K562 (cell line): Measurements from ENCODE around the gene RNF31. TPM values are rescaled to one million over a fixed set of nuclear protein-coding genes. Genes with fewer than 3 reads are reported as not detected.

Source experiments
- ATAC-seq: fragments of 200-7000 bp; cut with Tn5 transposase; 3 replicates; pipeline ENCODE4 v1.9.1; 2020; ENCODE audit warnings: moderate library complexity
- BruUV-seq: library from RNA; stranded (reverse); fragments of 400-500 nt; replicated peaks from 2 replicates; lab custom pipeline; 2021; lab: Mats Ljungman, UMichigan
- CTCF ChIA-PET: fragments of 300-600 bp; formaldehyde crosslinking; extraction: SDS; loops from one replicate; lab custom pipeline; 2021; ENCODE audit warnings: low intra/inter-chr PET ratio; lab: Yijun Ruan, JAX
- POLR2A ChIA-PET: fragments of 300-600, 350-650 bp; sonication (Branson Sonifier 250); formaldehyde crosslinking; extraction: SDS; loops from one replicate; lab custom pipeline; 2021; ENCODE audit warnings: antibody characterized with exemption, inconsistent platforms; lab: Yijun Ruan, JAX
- DNase-seq, 4 experiments: peaks; one replicate each; pipeline versions ENCODE4 v3.0.0 to v3.0.0-alpha.2; 2011 to 2018; ENCODE audit warnings: low spot score in 3 of 4, mixed read lengths in 3 of 4; ENCODE audit errors: extremely low read depth in 1 of 4
- FAIRE-seq: peaks from 2 replicates; lab custom pipeline; 2011; peaks lifted over from hg19 to GRCh38; lab: Jason Lieb, UNC
- H2AFZ ChIP-seq: 2 replicates; pipeline ENCODE4 v1.6.0; 2011; ENCODE audit warnings: low read depth, low read length, control low read depth, inconsistent platforms
- H3K27ac ChIP-seq: fragments of 200-600 bp; 3 replicates; pipeline ENCODE4 v1.8.0; 2011; ENCODE audit warnings: low read depth, mild to moderate bottlenecking, control low read depth, inconsistent platforms, low read length, moderate library complexity, mixed read lengths; ENCODE audit errors: extremely low read depth
- H3K27me3 ChIP-seq, 2 experiments: fragments of 300-600 bp in 1 of 2; 2 replicates in 1 of 2; 3 replicates in 1 of 2; pipeline versions ENCODE4 v1.6.0 to v1.8.0; 2011; ENCODE audit warnings: inconsistent platforms in 2 of 2, low read length in 2 of 2, mild to moderate bottlenecking in 1 of 2, mixed read lengths in 1 of 2, moderate library complexity in 1 of 2; ENCODE audit not compliant: control insufficient read depth in 2 of 2, insufficient read depth in 2 of 2
- H3K36me3 ChIP-seq: fragments of 300-600 bp; 3 replicates; pipeline ENCODE4 v1.8.0; 2011; ENCODE audit warnings: mild to moderate bottlenecking, low read length, inconsistent platforms; ENCODE audit not compliant: control insufficient read depth, insufficient read depth
- H3K4me1 ChIP-seq, 2 experiments: fragments of 200-600 bp in 1 of 2; replicated peaks in 1 of 2; 2 replicates in 1 of 2; 3 replicates in 1 of 2; pipeline versions ENCODE4 v1.5.1 to v1.8.0; 2011; ENCODE audit warnings: inconsistent platforms in 2 of 2, low read length in 2 of 2, mild to moderate bottlenecking in 1 of 2, mixed read lengths in 1 of 2, moderate library complexity in 1 of 2; ENCODE audit not compliant: control insufficient read depth in 2 of 2, insufficient read depth in 2 of 2
- H3K4me2 ChIP-seq: 2 replicates; pipeline ENCODE4 v1.6.1; 2011; ENCODE audit warnings: low read length, control low read depth, inconsistent platforms, mixed read lengths; ENCODE audit not compliant: insufficient read depth
- H3K4me3 ChIP-seq: fragments of 200-600 bp; sonication (generic), shearing (Covaris generic); 2 replicates; pipeline ENCODE4 v1.5.1; 2016; ENCODE audit warnings: control low read depth, inconsistent platforms
- H3K79me2 ChIP-seq: fragments of 200-600 bp; 3 replicates; pipeline ENCODE4 v1.8.0; 2011; ENCODE audit warnings: low read length, inconsistent platforms; ENCODE audit not compliant: control insufficient read depth, insufficient read depth
- H3K9ac ChIP-seq, 2 experiments: 2 replicates each; pipeline versions ENCODE4 v1.6.0 to v1.6.1; 2011; ENCODE audit warnings: low read depth in 2 of 2, low read length in 2 of 2, control low read depth in 1 of 2, inconsistent platforms in 1 of 2, mild to moderate bottlenecking in 1 of 2, mixed read lengths in 1 of 2; ENCODE audit not compliant: insufficient read depth in 1 of 2
- H3K9me1 ChIP-seq: one replicate; pipeline ENCODE4 v1.6.0; 2011; ENCODE audit warnings: inconsistent platforms, mild to moderate bottlenecking, low read length, moderate library complexity; ENCODE audit not compliant: control insufficient read depth, insufficient read depth
- H3K9me3 ChIP-seq: replicated peaks from 2 replicates; pipeline ENCODE4 v1.5.1; 2011; ENCODE audit warnings: low read depth, low read length, inconsistent platforms; ENCODE audit not compliant: control insufficient read depth, insufficient read depth
- H4K20me1 ChIP-seq: replicated peaks from 2 replicates; pipeline ENCODE4 v1.6.1; 2011; ENCODE audit warnings: low read length, inconsistent platforms, mixed read lengths; ENCODE audit not compliant: control insufficient read depth, insufficient read depth
- AFF4 ChIP-seq: sonication (generic); formaldehyde crosslinking; IDR thresholded peaks from 2 replicates; pipeline ENCODE4 v1.8.0; 2023; ENCODE audit warnings: mild to moderate bottlenecking, missing genetic modification reagents
- BACH1 ChIP-seq: fragments of 200-800 bp; sonication (Bioruptor generic); IDR thresholded peaks from 2 replicates; pipeline ENCODE4 v1.6.1; 2016; ENCODE audit warnings: missing genetic modification characterization, missing compliant biosample characterization
- POLR2G ChIP-seq: fragments of 200-400 bp; formaldehyde crosslinking; IDR thresholded peaks from 2 replicates; pipeline ENCODE4 v1.6.1; 2017; ENCODE audit warnings: low read depth, mild to moderate bottlenecking, antibody characterized with exemption, low read length, moderate library complexity
- RBBP5 ChIP-seq: fragments of 200-600 bp; sonication (generic); IDR thresholded peaks from 2 replicates; pipeline ENCODE4 v1.6.1; 2012; ENCODE audit warnings: borderline replicate concordance, mild to moderate bottlenecking, low read length, control low read depth, inconsistent platforms; ENCODE audit not compliant: insufficient read depth, poor library complexity, severe bottlenecking
- RBFOX2 ChIP-seq: fragments of 200-400 bp; formaldehyde crosslinking; IDR thresholded peaks from 2 replicates; pipeline ENCODE4 v1.6.1; 2017; ENCODE audit warnings: low read depth, mild to moderate bottlenecking, low read length, moderate library complexity
- SIN3B ChIP-seq: fragments of 450-650 bp; IDR thresholded peaks from 2 replicates; pipeline ENCODE4 v1.6.1; 2017; ENCODE audit warnings: low read depth, mild to moderate bottlenecking, moderate library complexity
- ZFP1 ChIP-seq: fragments of 450-650 bp; formaldehyde crosslinking; IDR thresholded peaks from 2 replicates; pipeline ENCODE4 v1.4.0; 2020; ENCODE audit warnings: mild to moderate bottlenecking, mixed read lengths
- WGBS: fragments of 100-300 bp; shearing (Covaris generic); methylation state at CpG from one replicate; pipeline ENCODE4 v1.1.6; 2016; ENCODE audit warnings: low coverage, mixed read lengths; ENCODE audit not compliant: insufficient coverage; ENCODE audit errors: missing lambda C conversion rate; 5-methylcytosine and 5-hydroxymethylcytosine counted together
- in situ Hi-C: fragments of 300-500 bp; cut with MboI; formaldehyde crosslinking; loops from 4 replicates; pipeline ENCODE4 v1.15.0; 2018; ENCODE audit warnings: inconsistent platforms, mixed read lengths
- intact Hi-C: fragments of 100-400 bp; cut with micrococcal nuclease; formaldehyde crosslinking; loops from 2 replicates; pipeline ENCODE4 v1.14.2; 2022
- polyA plus RNA-seq, 8 experiments: library from polyadenylated mRNA; depleted of rRNA in 4 of 8; stranded (reverse) in 5 of 8; unstranded in 3 of 8; fragments of >200 nt; fragmentation: Nextera tagmentation in 2 of 8; fragmentation: Illumina TruSeq in 1 of 8; extraction: Ambion mirVana in 2 of 8; extraction: Trizol in 1 of 8; gene quantifications; 2 replicates each; pipeline versions ENCODE4 v1.2.1 to v1.2.3, GENCODE V29; 2011 to 2014; ENCODE audit warnings: inconsistent platforms in 1 of 8, missing spikeins in 1 of 8
- total RNA-seq, 7 experiments: library from RNA; depleted of rRNA in 6 of 7; stranded (reverse); fragments of >200 nt in 6 of 7; fragmentation: Illumina TruSeq in 2 of 7; extraction: Trizol in 2 of 7; gene quantifications; 2 replicates each; pipeline versions ENCODE4 v1.2.1 to v1.2.3, GENCODE V29; 2011 to 2021; ENCODE audit warnings: low replicate concordance in 1 of 7

The RNF31 gene
- total and polyA plus RNA-seq, 9 of the 15 experiments (the other 6 are each of a cell fraction or from before 2014, with no cell fraction given) = 3.1 to 47.6 (median 19.1) TPM

DNA sequence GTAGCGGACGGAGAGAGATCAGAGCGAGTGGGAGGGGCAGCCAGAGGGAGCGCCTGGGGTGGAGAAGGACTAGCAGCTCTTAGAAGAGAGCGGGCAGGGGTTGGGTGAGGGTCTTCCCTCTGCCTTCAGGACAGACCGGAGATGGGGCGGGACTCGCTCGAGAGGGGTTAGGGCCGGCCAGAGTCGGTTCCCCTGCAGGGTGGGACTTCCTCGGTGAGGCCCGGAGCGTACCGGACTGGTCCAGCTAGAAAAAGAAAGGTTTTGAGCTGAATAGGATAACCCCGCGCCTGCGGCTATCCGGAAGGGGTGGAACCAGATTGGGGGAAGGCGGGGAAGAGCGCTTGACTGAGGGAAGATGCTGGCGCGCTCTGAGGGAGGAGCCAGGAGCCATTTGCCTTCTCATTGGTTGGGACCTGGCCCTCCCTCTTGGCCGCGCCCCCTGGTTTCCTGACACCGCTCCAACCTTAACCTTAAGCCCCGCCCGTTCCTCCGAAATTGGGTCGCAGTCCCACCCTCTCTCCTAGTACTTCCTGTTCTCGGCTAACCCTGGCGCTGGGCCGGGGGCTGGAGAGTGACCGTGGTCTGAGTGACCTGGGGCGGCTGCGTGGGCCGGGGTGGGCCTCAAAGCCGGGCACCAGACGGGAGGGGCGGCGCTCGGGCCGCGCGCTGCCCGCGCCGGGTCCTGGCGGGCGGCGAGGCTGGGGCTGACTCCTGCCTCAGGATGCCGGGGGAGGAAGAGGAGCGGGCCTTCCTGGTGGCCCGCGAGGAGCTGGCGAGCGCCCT is at the start of gene RNF31 (continued):
- TF ChIP-seq RBBP5 = peak; percentile 40
- TF ChIP-seq ZFP1 (CRISPR knock-in tag) = no peak
- peak; percentile 49; the same call in 1 of the 2 replicates for TF ChIP-seq SIN3B
- TF ChIP-seq, all 486 proteins: peak for 37

- no peak overlapping the region for H3K4me3 ChIP-seq
- no peaks in the 10 kb centered on the region for H3K9me1 ChIP-seq
- 90% methylated on average over 9 of the region's 16 CpGs for WGBS
- no peak overlapping the region for H3K4me2 ChIP-seq
- H3K79me2 ChIP-seq = peaks cover 29% of the 10 kb centered on the region
- FAIRE-seq (no peak), DNase-seq (no peak), ATAC-seq (no peak)
- H2AFZ ChIP-seq = no peak overlapping the region
- H3K27ac ChIP-seq = no peak overlapping the region
- no peaks in the 10 kb centered on the region for H3K9me3 ChIP-seq
- intact Hi-C loops (loop anchor here (10.0 kb wide), 2 partner anchors 46 to 84 kb away; partner anchors contain the start of genes EMC9, PSME2 and RNF31), in situ Hi-C loops (no loop called here)
- no peak overlapping the region; a peak in 1 of 4 replicates for H3K9ac ChIP-seq
- H3K4me1 ChIP-seq = peaks cover 12 to 19% of the 10 kb centered on the region in 2 experiments; a peak in 4 of 5 replicates
- BruUV-seq = no TSS peak
- H4K20me1 ChIP-seq = 0 out of 2 replicates have a peak, but pooled peaks cover 2% of the 10 kb centered on the region
- H3K36me3 ChIP-seq = peaks cover 56% of the 10 kb centered on the region; the same call in 2 of the 3 replicates
- no peaks in the 10 kb centered on the region for H3K27me3 ChIP-seq
- TF ChIP-seq RBFOX2 (peak; percentile 16), BACH1 (tag) (no peak), POLR2G (peak; percentile 55; the same call in 1 of the 2 replicates), AFF4 (CRISPR knock-in tag) (no peak)
- ChIA-PET CTCF (no interaction called here), POLR2A (interaction anchor here (1.0 kb wide), 2 partner anchors 10 to 16 kb away, joined by 3 to 4 read pairs; partner anchors contain the start of genes DCAF11 and NRL)
Observed at GRCh38 chr14:24098229-24098926, 48.9 kb upstream of the RNF31 start.
